HCT116 (cell line): Measurements from ENCODE around the gene RNU1-4. TPM values are rescaled to one million over a fixed set of nuclear protein-coding genes. Genes with fewer than 3 reads are reported as not detected.
"Not testable (repeated sequence)": the region's sequence is repeated elsewhere in the genome, so short reads cannot be mapped to it uniquely, and the experiment has no call there.

ENCODE experiments used
- ATAC-seq: fragments of 200-7000 bp; cut with Tn5 transposase; 2 replicates; pipeline ENCODE4 v1.9.1; 2020; ENCODE audit warnings: mild to moderate bottlenecking, moderate library complexity
- BruUV-seq: library from RNA; stranded (reverse); fragments of 400-500 nt; replicated peaks from 2 replicates; lab custom pipeline; 2021; lab: Mats Ljungman, UMichigan
- CTCF ChIA-PET: fragments of 300-600 bp; sonication (Branson Sonifier 250); formaldehyde crosslinking; loops from one replicate; lab custom pipeline; 2021; ENCODE audit warnings: antibody characterized with exemption; lab: Charles Lee
- POLR2A ChIA-PET: fragments of 300-600, 350-600 bp; sonication (Branson Sonifier 250); formaldehyde crosslinking; loops from one replicate; lab custom pipeline; 2021; ENCODE audit warnings: antibody characterized with exemption; lab: Charles Lee
- RAD21 ChIA-PET, 2 experiments: fragments of 300-600 bp; sonication (Branson Sonifier 250); formaldehyde crosslinking; loops; one replicate each; lab custom pipeline; 2023; ENCODE audit warnings: low total read pairs in 2 of 2; ENCODE audit not compliant: uncharacterized antibody in 2 of 2, unreplicated experiment in 2 of 2, low non-redundant PET in 1 of 2; lab: Charles Lee
- DNase-seq: peaks from one replicate; pipeline ENCODE4 v3.0.0-alpha.2; 2010; ENCODE audit warnings: low read depth, low spot score
- H2AFZ ChIP-seq: fragments of 200-600 bp; shearing (Covaris generic), sonication (generic); 2 replicates; pipeline ENCODE4 v1.6.1; 2017; ENCODE audit warnings: low read depth, mixed run types, mixed read lengths, antibody characterized with exemption, low read length; ENCODE audit not compliant: poor library complexity, severe bottlenecking
- H3K27ac ChIP-seq: 2 replicates; pipeline ENCODE4 v1.5.1; 2012; ENCODE audit warnings: low read depth, low read length
- H3K27me3 ChIP-seq: fragments of 200-600 bp; sonication (generic); 2 replicates; pipeline ENCODE4 v1.6.1; 2016; ENCODE audit warnings: mixed run types, low read length, mixed read lengths; ENCODE audit not compliant: insufficient read depth
- H3K36me3 ChIP-seq, 2 experiments: fragments of 200-500 bp in 1 of 2; fragments of 200-600 bp in 1 of 2; sonication (Bioruptor generic) in 1 of 2; sonication (generic) in 1 of 2; 2 replicates each; pipeline versions ENCODE4 v1.5.1 to v1.6.1; 2014 to 2016; ENCODE audit warnings: low read length in 2 of 2, inconsistent platforms in 1 of 2, mixed read lengths in 1 of 2, mixed run types in 1 of 2; ENCODE audit not compliant: insufficient read depth in 2 of 2, control insufficient read depth in 1 of 2
- H3K4me1 ChIP-seq, 2 experiments: fragments of 200-600 bp in 1 of 2; sonication (generic) in 1 of 2; 2 replicates each; pipeline versions ENCODE4 v1.5.1 to v1.6.1; 2012 to 2017; ENCODE audit warnings: low read length in 2 of 2, inconsistent platforms in 1 of 2, mild to moderate bottlenecking in 1 of 2, mixed read lengths in 1 of 2, mixed run types in 1 of 2, moderate library complexity in 1 of 2; ENCODE audit not compliant: insufficient read depth in 2 of 2, control insufficient read depth in 1 of 2
- H3K4me2 ChIP-seq: fragments of 200-600 bp; sonication (generic); 2 replicates; pipeline ENCODE4 v1.6.1; 2017; ENCODE audit warnings: mixed run types, low read length, mixed read lengths
- H3K4me3 ChIP-seq, 2 experiments: fragments of 200-600 bp in 1 of 2; sonication (generic) in 1 of 2; replicated peaks in 1 of 2; 2 replicates each; pipeline ENCODE4 v1.5.1; 2011 to 2016; ENCODE audit warnings: low read length in 2 of 2, control low read depth in 1 of 2, low read depth in 1 of 2, mild to moderate bottlenecking in 1 of 2, mixed read lengths in 1 of 2, mixed run types in 1 of 2
- H3K79me2 ChIP-seq: fragments of 200-600 bp; sonication (generic); 2 replicates; pipeline ENCODE4 v1.6.1; 2017; ENCODE audit warnings: mild to moderate bottlenecking, mixed run types, low read length, moderate library complexity, mixed read lengths; ENCODE audit not compliant: insufficient read depth
- H3K9ac ChIP-seq: fragments of 200-600 bp; sonication (generic); 2 replicates; pipeline ENCODE4 v1.6.1; 2016; ENCODE audit warnings: low read length, mixed read lengths
- H3K9me2 ChIP-seq: fragments of 200-600 bp; sonication (generic), shearing (Covaris generic); 2 replicates; pipeline ENCODE4 v1.6.1; 2017; ENCODE audit warnings: mixed run types, mild to moderate bottlenecking, moderate library complexity; ENCODE audit not compliant: insufficient read depth
- H3K9me3 ChIP-seq, 2 experiments: fragments of 200-500 bp in 1 of 2; fragments of 200-600 bp in 1 of 2; sonication (Bioruptor generic) in 1 of 2; sonication (generic) in 1 of 2; 2 replicates each; pipeline ENCODE4 v1.6.1; 2014 to 2017; ENCODE audit warnings: low read length in 2 of 2, mixed read lengths in 2 of 2, inconsistent platforms in 1 of 2, low read depth in 1 of 2, mild to moderate bottlenecking in 1 of 2, mixed run types in 1 of 2, moderate library complexity in 1 of 2; ENCODE audit not compliant: control insufficient read depth in 1 of 2, insufficient read depth in 1 of 2
- H4K20me1 ChIP-seq: fragments of 200-600 bp; sonication (generic), shearing (Covaris generic); 2 replicates; pipeline ENCODE4 v1.6.1; 2017; ENCODE audit warnings: mixed run types, mild to moderate bottlenecking, moderate library complexity; ENCODE audit not compliant: insufficient read depth
- intact Hi-C: fragments of 100-400 bp; cut with micrococcal nuclease; formaldehyde crosslinking; loops from 2 replicates; pipeline ENCODE4 v1.10.0; 2022
- total RNA-seq: library from RNA; stranded (reverse); gene quantifications from one replicate; pipeline ENCODE4 v1.2.1, GENCODE V29; 2021; ENCODE audit not compliant: unreplicated experiment

Gene RNU1-4
- total RNA-seq, 1 experiment from 2014 or later, result 1,685 TPM

- H3K79me2 ChIP-seq, RAD21 ChIA-PET, H3K27me3 ChIP-seq, H3K9me2 ChIP-seq, H3K4me3 ChIP-seq, intact Hi-C loops, H3K4me2 ChIP-seq, POLR2A ChIA-PET, BruUV-seq, CTCF ChIA-PET, H3K27ac ChIP-seq, H2AFZ ChIP-seq, H3K9me3 ChIP-seq, ATAC-seq, H4K20me1 ChIP-seq, H3K9ac ChIP-seq, DNase-seq, H3K36me3 ChIP-seq: not testable (repeated sequence)
- H3K4me1 ChIP-seq, result peaks cover 7 to 11% of the 10 kb centered on the region in 2 experiments; a peak in 3 of 4 replicates
These were observed 7.9 kb upstream of the RNU1-4 start for GRCh38 chr1:16732254-16732896.

GRCh38 chr1:16741230-16741629, 914 bp downstream of the RNU1-4 start:
- H3K79me2 ChIP-seq, H3K27ac ChIP-seq, CTCF ChIA-PET, H3K27me3 ChIP-seq, H4K20me1 ChIP-seq, intact Hi-C loops, H2AFZ ChIP-seq, H3K36me3 ChIP-seq, H3K4me1 ChIP-seq, DNase-seq, ATAC-seq, H3K9me2 ChIP-seq, H3K4me3 ChIP-seq, POLR2A ChIA-PET, RAD21 ChIA-PET, BruUV-seq, H3K4me2 ChIP-seq, H3K9me3 ChIP-seq, H3K9ac ChIP-seq: not testable (repeated sequence)

GRCh38 chr1:16747660-16748059, 7.3 kb downstream of the RNU1-4 start:
- H3K27me3 ChIP-seq, DNase-seq, CTCF ChIA-PET, H3K4me2 ChIP-seq, H3K27ac ChIP-seq, H2AFZ ChIP-seq, H4K20me1 ChIP-seq, H3K4me3 ChIP-seq, intact Hi-C loops, H3K9me2 ChIP-seq, H3K36me3 ChIP-seq, POLR2A ChIA-PET, H3K4me1 ChIP-seq, BruUV-seq, ATAC-seq, RAD21 ChIA-PET, H3K79me2 ChIP-seq, H3K9me3 ChIP-seq, H3K9ac ChIP-seq: not testable (repeated sequence)

- H3K9me3 ChIP-seq, H4K20me1 ChIP-seq, RAD21 ChIA-PET, H3K4me3 ChIP-seq, CTCF ChIA-PET, H3K36me3 ChIP-seq, ATAC-seq, H3K9me2 ChIP-seq, H2AFZ ChIP-seq, BruUV-seq, intact Hi-C loops, H3K9ac ChIP-seq, H3K4me1 ChIP-seq, H3K79me2 ChIP-seq, H3K4me2 ChIP-seq, H3K27ac ChIP-seq, POLR2A ChIA-PET, DNase-seq, H3K27me3 ChIP-seq: not testable (repeated sequence)
These were observed 8.4 kb downstream of the RNU1-4 start for GRCh38 chr1:16748710-16749109.
